Natural killer cell (primary cell): ENCODE data around the gene SNCG. TPM values are rescaled to one million over a fixed set of nuclear protein-coding genes. Genes with fewer than 3 reads are reported as not detected.
"Not testable (repeated sequence)": the region's sequence is repeated elsewhere in the genome, so short reads cannot be mapped to it uniquely, and the experiment has no call there.

Experiments used
- ATAC-seq, 3 donors: fragments of 150-1000 bp in 2 of 3; fragments of 200-7000 bp in 1 of 3; cut with Tn5 transposase; 1 replicate in 1 of 3; 2 replicates in 2 of 3; pipeline ENCODE4 v1.10.0; 2021; ENCODE audit warnings: mild to moderate bottlenecking in 2 of 3, moderate library complexity in 2 of 3
- DNase-seq, 2 donors: peaks; one replicate each; pipeline versions ENCODE4 v3.0.0 to v3.0.0-alpha.2; 2013 to 2021; ENCODE audit warnings: mixed read lengths in 1 of 2
- H3K27ac ChIP-seq: one replicate; pipeline ENCODE4 v1.5.1; 2013; ENCODE audit warnings: mild to moderate bottlenecking, low read length
- H3K27me3 ChIP-seq: one replicate; pipeline ENCODE4 v1.6.1; 2013; ENCODE audit warnings: low read length; ENCODE audit not compliant: control insufficient read depth, insufficient read depth
- H3K36me3 ChIP-seq: one replicate; pipeline ENCODE4 v1.6.1; 2013; ENCODE audit warnings: low read length; ENCODE audit not compliant: control insufficient read depth, insufficient read depth
- H3K4me1 ChIP-seq: one replicate; pipeline ENCODE4 v1.6.1; 2013; ENCODE audit warnings: low read length; ENCODE audit not compliant: control insufficient read depth, insufficient read depth
- H3K4me3 ChIP-seq: one replicate; pipeline ENCODE4 v1.5.1; 2013; ENCODE audit warnings: low read length
- H3K9me3 ChIP-seq: one replicate; pipeline ENCODE4 v1.6.1; 2013; ENCODE audit warnings: low read length; ENCODE audit not compliant: control insufficient read depth, insufficient read depth
- H3K27ac Mint-ChIP-seq, 2 donors: one replicate each; pipeline ENCODE4 v1.8.0; 2022; ENCODE audit warnings: mild to moderate bottlenecking in 2 of 2, mixed read lengths in 2 of 2, moderate library complexity in 1 of 2
- H3K27me3 Mint-ChIP-seq, 2 donors: one replicate each; pipeline ENCODE4 v1.8.0; 2022; ENCODE audit warnings: low read depth in 2 of 2, mixed read lengths in 2 of 2
- H3K36me3 Mint-ChIP-seq: one replicate; pipeline ENCODE4 v1.8.0; 2022; ENCODE audit warnings: mixed read lengths
- H3K4me1 Mint-ChIP-seq, 2 donors: one replicate each; pipeline ENCODE4 v1.8.0; 2022; ENCODE audit warnings: mixed read lengths in 2 of 2
- H3K4me3 Mint-ChIP-seq: one replicate; pipeline ENCODE4 v1.8.0; 2022; ENCODE audit warnings: mild to moderate bottlenecking, moderate library complexity, mixed read lengths
- H3K9me3 Mint-ChIP-seq, 2 donors: one replicate each; pipeline ENCODE4 v1.8.0; 2022; ENCODE audit warnings: mixed read lengths in 2 of 2
- WGBS: methylation state at CpG from one replicate; pipeline ENCODE4 v1.1.7; 2013; ENCODE audit warnings: missing lambda C conversion rate; ENCODE audit not compliant: insufficient coverage; 5-methylcytosine and 5-hydroxymethylcytosine counted together
- intact Hi-C: fragments of 100-400 bp; cut with micrococcal nuclease; formaldehyde crosslinking; loops from one replicate; pipeline ENCODE4 v1.14.2; 2022
- total RNA-seq, 4 donors: library from RNA; stranded (reverse); fragments of 120-200 nt in 1 of 4; gene quantifications; one replicate each; pipeline versions ENCODE4 v1.2.3 to v1.2.4, GENCODE V29; 2013 to 2022
- TF ChIP-seq, protein P1 (sequence below): fragments of 200-600 bp; IDR thresholded peaks from one replicate; pipeline ENCODE4 v1.8.0; 2022; ENCODE audit warnings: antibody characterized with exemption

Gene SNCG
- total RNA-seq, 3 donors from 2014 or later (not counting 1 experiment from before 2014, with no cell fraction given), result not detected

DNA sequence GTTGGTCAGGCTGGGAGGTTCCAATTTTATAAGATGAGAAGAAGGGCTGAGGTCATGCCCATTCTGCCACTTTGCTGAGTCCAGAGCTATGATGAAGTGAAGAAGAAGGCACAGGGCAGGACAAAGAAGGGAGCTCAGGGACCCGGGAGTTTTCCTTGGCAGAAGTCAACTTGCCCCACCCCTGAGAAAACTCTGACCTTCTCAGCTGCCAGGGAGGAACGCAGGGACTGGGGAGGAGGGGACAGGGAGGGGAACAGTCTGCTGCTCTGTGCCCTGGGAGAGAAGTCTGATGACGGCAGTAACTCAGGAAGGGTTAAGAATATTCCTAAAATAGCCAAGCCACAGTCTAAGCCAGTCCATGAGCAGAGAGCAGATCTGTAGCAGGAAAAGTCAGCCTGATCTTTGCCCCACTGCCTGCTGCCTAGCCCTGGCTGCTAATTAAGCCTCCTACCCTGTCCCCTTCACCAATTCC is 21.6 kb downstream of the SNCG start:
- no peak for ATAC-seq
- Histone ChIP-seq H3K9me3 (no peaks in the 10 kb centered on the region), H3K27me3 (no peaks in the 10 kb centered on the region), H3K36me3 (no peaks in the 10 kb centered on the region), H3K4me1 (no peaks in the 10 kb centered on the region), H3K4me3 (no peak overlapping the region), H3K27ac (no peak overlapping the region)
- TF ChIP-seq, protein P1, sequence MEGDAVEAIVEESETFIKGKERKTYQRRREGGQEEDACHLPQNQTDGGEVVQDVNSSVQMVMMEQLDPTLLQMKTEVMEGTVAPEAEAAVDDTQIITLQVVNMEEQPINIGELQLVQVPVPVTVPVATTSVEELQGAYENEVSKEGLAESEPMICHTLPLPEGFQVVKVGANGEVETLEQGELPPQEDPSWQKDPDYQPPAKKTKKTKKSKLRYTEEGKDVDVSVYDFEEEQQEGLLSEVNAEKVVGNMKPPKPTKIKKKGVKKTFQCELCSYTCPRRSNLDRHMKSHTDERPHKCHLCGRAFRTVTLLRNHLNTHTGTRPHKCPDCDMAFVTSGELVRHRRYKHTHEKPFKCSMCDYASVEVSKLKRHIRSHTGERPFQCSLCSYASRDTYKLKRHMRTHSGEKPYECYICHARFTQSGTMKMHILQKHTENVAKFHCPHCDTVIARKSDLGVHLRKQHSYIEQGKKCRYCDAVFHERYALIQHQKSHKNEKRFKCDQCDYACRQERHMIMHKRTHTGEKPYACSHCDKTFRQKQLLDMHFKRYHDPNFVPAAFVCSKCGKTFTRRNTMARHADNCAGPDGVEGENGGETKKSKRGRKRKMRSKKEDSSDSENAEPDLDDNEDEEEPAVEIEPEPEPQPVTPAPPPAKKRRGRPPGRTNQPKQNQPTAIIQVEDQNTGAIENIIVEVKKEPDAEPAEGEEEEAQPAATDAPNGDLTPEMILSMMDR, result no peak
- Mint-ChIP-seq H3K4me3 (no peak overlapping the region), H3K4me1 (no peaks in the 10 kb centered on the region), H3K27me3 (peaks cover 12 to 13% of the 10 kb centered on the region in 2 donors), H3K36me3 (no peaks in the 10 kb centered on the region), H3K27ac (no peak overlapping the region), H3K9me3 (no peaks in the 10 kb centered on the region)
- 60% methylated on average over 3 of the region's 3 CpGs for WGBS
- intact Hi-C loops, result no loop called here
- no peak for DNase-seq

DNA sequence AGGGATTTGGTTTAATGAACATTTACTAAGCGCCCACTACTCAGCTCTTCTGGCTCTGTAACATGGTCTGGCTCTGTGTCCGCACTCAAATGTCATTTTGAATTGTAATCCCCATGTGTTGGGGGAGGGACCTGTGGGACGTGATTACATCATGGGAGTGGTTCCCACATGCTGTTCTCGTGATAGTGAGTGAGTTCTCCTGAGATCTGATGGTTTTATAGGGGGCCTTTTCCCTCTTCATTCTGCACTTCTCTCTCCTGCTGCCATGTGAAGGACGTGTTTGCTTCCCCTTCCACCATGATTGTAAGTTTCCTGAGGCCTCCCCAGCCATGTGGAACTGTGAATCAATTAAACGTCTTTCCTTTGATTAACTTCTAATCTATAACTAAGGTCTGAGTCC is 22.6 kb downstream of the SNCG start:
- H3K9me3 ChIP-seq, H3K4me1 Mint-ChIP-seq, H3K27ac Mint-ChIP-seq, DNase-seq, H3K4me1 ChIP-seq, H3K27me3 ChIP-seq, H3K27ac ChIP-seq, H3K36me3 ChIP-seq, intact Hi-C loops, H3K4me3 Mint-ChIP-seq, H3K9me3 Mint-ChIP-seq, ATAC-seq, H3K36me3 Mint-ChIP-seq, H3K4me3 ChIP-seq: not testable (repeated sequence)
- 82% methylated on average over 4 of the region's 6 CpGs for WGBS
- peaks cover 13 to 17% of the 10 kb centered on the region in 2 donors for H3K27me3 Mint-ChIP-seq

DNA sequence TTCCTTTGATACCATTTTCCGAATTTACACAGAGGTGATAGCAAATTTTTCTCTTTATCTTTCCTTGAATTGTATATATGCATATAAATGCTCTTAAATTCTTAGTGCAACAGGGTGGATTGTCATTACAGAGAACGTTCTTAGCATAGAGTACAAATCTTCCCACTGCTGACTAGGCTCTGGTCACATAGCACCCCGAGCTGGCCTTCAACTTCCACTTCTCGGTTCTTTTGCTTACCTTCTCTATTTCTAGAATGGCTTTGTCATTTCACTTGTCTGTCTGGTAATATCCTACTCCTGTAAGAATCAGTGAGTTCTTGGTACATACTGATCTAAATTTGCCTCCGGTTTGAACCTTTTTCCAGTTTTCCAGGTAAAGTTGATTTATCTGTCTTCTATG is 23.3 kb downstream of the SNCG start:
- Histone ChIP-seq H3K27ac (no peak overlapping the region), H3K4me1 (no peaks in the 10 kb centered on the region), H3K4me3 (no peak overlapping the region), H3K36me3 (no peaks in the 10 kb centered on the region), H3K27me3 (no peaks in the 10 kb centered on the region), H3K9me3 (no peaks in the 10 kb centered on the region)
- ATAC-seq (no peak), DNase-seq (no peak)
- Mint-ChIP-seq H3K27ac (no peak overlapping the region), H3K4me1 (no peaks in the 10 kb centered on the region), H3K27me3 (peaks cover 16 to 24% of the 10 kb centered on the region in 2 donors), H3K9me3 (no peaks in the 10 kb centered on the region), H3K4me3 (no peak overlapping the region), H3K36me3 (no peaks in the 10 kb centered on the region)
- 92% methylated on average over 4 of the region's 5 CpGs for WGBS
- intact Hi-C loops, result no loop called here
- TF ChIP-seq, protein P1, result no peak

DNA sequence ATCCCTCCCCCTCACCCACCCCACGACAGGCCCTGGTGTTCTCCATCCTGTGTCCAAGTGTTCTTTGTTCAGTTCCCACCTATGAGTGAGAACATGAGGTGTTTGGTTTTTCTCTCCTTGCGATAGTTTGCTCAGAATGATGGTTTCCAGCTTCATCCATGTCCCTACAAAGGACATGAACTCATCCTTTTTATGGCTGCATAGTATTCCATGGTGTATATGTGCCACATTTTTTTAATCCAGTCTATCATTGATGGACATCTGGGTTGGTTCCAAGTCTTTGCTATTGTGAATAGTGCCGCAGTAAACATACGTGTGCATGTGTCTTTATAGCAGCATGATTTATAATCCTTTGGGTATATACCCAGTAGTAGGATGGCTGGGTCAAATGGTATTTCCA is 26.1 kb downstream of the SNCG start:
- H3K4me1 Mint-ChIP-seq, H3K36me3 ChIP-seq, H3K27ac Mint-ChIP-seq, H3K9me3 ChIP-seq, intact Hi-C loops, H3K27ac ChIP-seq, H3K9me3 Mint-ChIP-seq, H3K36me3 Mint-ChIP-seq, H3K4me1 ChIP-seq, H3K27me3 ChIP-seq, DNase-seq, ATAC-seq, H3K4me3 Mint-ChIP-seq, H3K4me3 ChIP-seq: not testable (repeated sequence)
- 90% methylated on average over 2 of the region's 4 CpGs for WGBS
- peaks cover 25 to 52% of the 10 kb centered on the region in 2 donors for H3K27me3 Mint-ChIP-seq
